ENCODE measurements around the gene MYO7A.

MYO7A gene

DNA sequence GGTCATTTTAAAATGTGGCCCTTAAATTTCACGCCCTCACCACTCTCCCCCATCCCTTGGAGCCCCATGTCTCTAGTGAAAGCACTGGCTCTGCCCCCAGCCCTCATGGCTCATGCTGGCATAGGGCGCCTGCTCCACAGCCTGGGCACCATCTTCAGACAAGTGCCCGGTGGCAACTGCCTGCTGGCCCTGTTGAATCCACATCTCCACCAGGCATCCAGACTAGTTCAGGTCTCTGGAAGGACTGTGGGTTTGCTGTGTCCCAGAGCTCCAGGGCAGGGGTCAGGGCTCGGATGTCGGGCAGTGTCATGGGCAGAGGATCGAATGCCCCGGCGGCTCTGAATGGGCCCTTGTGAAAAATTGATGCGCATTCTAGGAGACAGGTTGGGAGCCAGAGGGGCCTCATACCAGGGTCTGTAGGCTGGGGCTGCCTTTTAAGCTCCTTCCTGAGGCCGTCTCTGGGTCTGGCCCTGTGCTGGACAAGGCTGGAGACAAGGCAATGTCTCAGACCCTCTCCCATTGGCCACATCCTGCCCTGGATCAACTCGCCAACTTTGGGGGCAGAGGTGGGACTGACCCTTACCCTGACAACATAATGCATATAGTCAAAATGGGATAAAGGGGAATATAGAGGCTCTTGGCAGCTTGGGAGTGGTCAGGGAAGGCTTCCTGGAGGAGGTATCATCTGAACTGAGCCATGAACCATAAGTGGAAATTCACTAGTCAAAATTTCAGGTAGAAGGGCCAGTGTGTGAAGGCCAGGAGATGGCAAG is 1.2 kb downstream of the MYO7A start:
- DNase-seq: no peak

DNA sequence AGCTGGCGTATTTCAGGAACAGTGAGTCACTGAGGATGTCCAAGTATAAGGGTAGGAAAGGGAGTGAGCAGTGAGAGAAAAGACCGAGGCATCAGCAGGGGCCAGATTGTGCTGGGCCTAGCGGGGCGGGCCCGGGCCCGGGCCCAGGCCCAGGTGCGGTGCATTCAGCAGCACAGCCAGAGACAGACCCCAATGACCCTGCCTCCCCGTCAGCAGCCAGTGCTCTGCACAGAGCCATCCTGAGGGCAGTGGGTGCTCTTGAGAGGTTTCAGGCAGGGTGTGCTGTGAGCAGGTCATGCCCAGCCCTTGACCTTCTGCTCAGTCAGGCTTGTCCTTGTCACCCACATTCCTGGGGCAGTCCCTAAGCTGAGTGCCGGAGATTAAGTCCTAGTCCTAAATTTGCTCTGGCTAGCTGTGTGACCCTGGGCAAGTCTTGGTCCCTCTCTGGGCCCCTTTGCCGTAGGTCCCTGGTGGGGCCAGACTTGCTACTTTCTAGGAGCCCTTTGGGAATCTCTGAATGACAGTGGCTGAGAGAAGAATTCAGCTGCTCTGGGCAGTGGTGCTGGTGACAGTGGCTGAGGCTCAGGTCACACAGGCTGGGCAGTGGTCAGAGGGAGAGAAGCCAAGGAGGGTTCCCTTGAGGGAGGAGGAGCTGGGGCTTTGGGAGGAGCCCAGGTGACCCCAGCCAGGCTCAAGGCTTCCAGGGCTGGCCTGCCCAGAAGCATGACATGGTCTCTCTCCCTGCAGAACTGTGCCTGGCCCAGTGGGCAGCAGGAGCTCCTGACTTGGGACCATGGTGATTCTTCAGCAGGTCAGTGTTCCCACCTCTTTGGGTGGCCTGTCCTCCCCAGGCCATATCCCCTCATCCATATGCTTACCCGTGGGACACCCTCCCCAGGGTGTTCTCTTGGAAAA is 2.1 kb downstream of the MYO7A start:
- no peak for DNase-seq

DNA sequence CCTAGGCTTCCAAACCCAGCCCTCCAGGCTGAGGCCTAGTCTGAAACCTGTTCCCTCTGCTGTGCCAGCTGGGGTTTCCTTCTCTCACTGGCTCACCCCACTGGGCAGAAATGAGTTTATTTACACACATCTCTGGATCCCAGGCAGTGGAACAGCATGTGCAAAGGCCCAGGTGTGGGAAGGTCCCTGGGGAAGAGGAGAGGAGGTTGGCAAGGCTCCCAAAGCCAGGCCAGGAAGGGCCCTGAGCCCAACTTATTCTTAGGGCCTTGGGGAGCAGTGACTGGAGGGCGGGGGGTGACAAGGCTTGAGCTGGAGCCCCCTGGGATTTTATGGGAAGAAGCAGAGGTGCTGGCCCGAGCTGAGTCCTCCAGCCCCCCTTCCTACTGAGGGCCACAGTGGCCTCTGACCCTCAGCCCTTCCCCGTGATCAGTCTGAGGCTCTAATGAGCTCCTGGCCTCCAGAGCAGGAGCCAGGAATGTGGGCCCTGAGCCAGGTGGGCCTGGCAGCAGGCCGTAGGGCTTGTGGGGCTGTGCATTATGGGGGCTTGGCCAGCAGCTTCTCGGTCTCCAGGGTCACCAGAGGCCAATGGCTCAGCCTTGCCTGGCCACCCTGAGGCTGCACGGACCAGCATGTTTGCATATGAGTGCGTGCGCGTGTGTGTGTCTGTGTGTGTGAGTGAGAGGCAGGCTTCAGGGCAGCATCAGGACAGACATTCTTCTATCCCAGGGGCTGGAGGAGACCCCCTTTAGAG is 2.9 kb downstream of the MYO7A start:
- no peak for DNase-seq

DNA sequence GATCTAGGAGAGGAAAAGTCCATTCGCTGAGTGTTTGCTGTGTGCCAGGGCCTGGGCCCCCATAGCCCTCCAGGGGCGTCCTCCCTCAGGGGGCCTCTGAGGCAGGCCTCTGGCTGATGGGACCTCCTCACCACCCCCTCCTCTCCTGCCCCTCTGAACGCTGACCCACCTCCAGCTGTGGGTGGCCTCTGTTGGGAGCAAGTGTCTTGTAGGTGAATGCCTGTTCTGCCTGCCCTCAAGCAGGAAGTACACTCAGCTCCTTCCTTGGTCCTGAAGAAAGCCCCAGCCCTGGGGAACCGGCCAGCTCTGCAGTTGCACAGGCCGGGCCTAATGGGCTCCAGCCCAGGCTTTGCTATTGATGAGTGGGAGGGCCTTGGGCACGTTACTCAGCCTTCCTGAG is 3.5 kb downstream of the MYO7A start:
- DNase-seq: no peak

DNA sequence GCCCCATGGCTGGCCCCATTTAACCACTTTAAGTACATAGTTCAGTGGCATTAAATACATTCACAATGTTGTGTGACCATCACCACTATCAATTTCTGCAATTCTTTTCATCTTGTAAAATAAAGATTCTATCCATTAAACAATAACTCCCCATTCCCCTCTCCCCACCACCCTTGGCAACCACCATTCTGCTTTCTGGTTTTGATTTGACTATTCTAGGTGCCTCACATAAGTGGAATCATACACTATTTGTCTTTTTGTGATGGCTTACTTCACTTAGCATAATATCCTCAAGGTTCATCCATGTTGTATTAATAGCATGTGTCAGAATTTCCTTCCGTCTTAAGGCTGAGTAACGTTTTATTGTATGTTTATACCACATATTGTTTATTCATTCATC is 7.0 kb downstream of the MYO7A start:
- DNase-seq: no peak

DNA sequence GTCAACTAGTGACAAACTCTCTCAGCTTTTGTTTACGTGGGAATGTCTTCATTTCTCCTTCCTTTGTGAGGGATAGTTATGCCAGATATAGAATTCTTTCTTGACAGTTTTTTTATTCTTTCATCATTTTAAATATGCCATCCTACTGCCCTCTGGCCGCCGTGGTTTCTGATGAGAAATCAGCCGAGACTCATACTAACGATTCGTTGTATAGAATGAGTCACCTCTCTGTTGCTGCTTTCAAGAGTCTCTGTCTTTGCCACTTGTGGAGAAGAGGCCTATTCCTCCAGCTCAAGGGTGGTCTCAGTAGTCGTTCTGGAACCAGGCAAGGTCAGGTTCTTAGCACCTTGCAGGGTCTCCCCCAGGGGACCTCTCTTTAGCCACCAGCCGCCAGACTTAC is 8.0 kb downstream of the MYO7A start:
- no peak for DNase-seq

DNA sequence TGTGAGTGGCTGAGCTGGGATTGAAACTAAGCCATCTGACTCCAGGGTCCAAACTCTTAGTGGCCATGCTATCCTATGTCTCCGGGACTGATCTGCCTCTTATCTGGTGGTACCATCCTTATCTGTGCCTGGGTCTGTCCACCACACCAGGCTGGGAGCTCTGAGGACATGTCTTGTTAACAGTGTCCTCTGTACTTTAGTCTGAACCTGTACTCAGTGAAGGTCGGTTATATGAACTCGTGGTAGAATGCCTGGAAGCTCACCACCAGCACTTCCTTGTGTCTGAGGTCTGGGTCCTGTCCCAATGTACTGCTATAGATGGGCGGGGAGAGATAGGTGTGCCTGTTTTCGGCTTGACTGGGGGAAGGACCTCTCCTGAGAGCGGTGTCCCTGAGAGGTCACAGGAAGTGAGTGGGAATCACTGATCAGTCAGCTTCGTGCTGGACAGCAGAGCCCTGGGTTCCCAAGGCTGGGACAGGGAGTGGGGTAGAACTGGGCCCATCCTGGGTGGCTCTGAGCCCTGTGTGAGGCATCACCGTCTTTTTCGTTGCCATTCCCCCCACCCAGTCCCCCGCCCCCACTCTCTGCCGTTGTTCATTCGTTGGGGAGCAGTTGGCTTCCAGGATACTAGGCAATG is 8.9 kb downstream of the MYO7A start:
- DNase-seq: no peak

DNA sequence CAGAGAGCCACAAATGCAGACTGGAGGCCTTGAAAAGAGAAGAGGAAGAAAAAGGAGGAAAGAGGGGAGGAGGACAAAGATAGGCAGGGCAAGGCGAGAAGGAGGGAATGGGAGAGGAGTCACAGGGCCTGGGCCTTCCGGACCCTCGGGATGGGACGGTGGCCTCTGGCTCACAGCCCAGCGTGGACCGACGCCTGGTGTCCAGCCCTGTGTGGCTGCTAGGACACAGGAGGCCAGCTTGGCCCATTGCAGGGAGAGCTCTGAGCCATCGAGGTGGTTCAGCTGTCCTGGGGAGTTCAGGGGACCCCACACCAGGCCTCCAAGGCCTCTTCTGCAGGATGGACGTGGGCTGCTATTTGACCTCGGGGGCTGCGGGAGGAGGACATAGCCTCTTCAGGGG is 9.4 kb downstream of the MYO7A start:
- DNase-seq: no peak

DNA sequence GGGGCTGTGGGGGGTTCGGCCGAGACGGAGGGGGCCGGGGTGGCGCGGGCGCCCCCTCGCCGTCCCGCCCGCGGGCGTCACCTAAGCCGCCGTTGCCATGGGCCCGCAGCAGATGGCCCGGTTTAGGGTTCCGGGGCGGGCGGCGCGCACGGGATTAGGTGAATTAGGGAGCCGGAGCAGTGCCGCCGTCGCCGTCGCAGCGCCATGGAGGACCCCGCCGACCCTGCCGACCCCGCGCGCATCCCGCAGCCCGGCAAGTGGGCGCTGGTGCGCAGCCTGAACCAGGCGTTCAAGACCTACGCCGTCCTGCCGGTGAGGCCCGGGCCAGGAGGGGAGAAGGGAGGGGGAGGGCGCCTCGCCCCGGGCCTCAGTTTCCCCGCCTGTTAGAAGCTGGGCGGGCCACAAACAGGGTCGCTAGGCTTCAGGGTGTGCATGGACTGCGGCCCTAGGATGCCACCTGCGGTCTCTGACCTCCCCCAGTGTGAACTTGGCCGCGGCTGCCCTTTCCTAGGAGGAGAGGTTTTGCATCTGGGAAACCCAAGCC is 10.1 kb downstream of the MYO7A start:
- no peak for DNase-seq

DNA sequence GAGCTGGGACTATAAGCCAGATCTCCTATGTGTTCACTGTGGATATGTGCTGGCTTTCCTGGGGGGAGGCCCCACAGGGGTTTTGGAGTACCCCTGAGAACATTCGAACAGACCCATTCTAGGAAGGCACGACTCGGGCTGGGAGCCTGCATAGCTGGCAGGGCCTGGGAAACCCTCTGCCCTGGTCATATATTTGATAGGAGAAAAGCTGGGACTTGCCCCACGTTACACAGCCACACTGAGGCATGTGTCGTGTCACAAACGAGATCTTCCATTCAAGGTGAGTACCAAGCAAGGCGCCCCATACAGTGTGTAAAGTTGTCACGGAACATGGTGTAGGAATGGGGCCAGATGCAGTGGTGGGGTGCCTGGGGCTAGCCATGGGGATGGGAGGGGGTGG is 11.2 kb downstream of the MYO7A start:
- DNase-seq: no peak

DNA sequence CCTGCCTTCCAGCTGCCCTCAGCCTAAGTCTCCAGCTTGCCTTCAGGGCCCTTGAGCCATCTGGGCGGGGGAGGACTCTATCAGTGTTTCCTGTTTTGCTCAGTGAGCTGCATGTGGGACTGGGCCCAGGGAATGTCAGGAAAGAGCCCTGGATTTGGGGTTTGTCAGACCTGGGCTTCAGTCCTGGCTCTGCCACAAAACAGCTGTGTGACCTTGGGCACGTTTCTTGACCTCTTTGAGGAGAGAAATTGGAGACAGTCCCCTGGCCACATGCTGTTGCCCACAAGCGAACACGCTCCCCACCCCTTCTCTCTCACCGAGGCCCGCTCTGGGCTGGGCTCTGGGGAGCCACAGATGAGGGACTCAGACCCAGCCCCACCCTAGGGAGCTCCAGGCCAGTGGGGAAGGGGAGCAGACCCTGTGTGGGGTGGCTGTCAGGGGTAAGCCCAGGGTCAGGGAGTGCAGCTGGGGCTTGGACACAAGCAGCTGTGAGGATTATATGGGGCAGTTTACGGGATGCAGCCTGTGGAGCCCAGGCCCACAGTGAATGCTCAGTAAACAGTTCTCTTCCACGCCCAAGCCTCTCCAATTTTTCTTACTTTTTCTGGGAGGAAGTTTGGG is 12.3 kb downstream of the MYO7A start:
- no peak for DNase-seq

DNA sequence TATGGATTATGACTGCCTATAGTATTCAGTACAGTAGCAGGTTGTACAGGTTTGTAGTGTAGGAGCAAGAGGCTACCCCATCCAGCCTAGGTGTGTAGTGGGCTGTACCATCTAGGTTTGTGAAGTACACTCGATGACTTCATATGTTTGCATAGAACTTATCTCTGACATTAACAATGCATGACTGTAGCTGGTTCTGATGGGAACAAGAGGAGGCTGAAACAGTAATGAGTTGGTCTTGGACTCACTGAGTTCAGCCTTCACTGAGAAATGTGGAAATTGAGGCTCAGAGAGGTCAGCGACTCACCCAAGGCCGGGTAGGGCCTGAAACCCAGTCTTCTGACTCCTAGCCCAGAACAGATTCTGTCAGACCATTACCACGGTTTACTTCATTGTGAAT is 13.0 kb downstream of the MYO7A start:
- DNase-seq: no peak

DNA sequence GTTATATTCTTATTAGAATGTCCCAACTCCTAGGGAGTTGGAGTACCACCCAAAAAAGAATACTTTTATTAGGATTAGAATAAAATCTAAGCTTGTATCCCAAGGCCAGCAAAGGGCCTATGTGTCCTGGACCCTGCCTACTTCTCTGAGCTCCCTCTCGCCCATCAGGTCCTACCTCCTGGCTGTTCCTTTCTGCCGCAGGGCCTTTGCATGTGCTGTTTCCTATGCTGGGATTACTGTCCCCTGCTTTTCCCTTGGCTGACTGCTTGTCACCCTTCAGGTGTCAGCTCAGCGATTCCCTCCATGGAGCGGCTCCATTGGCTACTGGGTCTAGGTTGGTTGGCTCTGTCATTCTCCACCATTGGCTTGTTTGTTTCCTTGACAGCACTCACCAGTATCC is 13.4 kb downstream of the MYO7A start:
- no peak for DNase-seq

DNA sequence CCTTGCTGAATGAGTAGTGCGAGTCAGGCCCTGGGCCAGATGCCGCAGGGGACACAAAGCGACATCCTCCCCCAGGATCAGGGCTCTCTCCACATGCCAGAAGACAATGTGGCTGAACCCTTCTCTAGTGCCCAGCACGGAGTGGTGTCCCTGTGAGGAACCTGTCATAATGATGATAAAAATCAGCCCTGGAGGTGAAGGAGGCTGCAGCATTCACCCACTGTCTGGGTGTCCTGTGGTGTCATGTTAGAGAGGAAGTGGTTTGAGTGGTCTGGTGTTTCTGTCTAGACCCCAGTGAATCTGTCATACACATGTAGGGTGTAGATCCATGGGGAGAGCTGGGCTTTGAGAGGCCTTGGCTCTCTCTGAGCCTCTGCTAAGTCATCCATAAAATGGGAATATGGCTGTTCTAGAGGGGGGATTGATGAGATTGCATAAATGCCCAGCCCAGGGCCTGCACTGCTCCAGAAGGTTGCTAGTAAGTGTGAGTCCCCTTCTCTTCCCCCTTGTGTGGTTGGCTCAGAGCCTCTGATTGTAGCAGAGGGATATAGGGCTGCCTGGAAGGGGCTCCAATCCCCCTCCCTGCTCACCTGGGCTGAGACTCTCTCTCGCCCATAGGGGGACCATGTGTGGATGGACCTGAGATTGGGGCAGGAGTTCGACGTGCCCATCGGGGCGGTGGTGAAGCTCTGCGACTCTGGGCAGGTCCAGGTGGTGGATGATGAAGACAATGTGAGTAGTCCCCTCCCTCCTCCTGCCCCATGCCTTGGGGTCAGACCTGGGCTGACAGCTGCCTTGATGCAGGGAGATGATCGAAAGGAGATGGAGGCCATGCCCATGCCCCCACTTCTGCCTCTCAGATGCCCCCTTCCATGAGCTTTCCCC is 14.3 kb downstream of the MYO7A start:
- no peak for DNase-seq

DNA sequence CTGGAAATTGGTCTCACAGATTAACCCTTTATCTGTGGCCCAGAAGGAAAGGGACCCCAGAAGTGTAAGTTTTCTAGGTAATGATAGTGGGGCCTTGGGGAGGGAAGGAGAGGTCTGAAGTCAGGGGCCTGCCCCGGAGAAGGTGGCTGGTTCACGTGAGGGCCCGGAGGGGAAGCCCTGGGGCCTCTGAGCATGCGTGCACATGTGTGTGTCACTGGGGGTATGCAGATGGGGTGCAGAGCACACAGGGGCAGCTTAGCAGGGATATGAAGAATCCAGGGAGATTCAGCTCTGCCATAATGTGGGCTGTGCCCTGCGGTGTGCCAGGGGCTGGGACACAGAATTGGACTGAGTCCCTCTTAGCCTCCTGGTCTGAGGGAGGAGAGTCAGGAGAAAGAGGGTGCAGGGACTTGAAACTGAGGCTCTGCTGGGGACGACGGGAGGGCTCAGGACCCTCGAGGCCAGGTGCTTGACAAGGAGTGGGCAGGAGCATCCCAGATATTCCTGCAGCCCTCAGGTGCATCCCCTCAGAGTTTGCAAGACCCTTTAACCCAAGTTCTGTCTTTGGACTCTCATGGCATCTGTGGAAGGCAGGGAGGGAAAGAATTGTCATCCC is 15.5 kb downstream of the MYO7A start:
- no peak for DNase-seq

DNA sequence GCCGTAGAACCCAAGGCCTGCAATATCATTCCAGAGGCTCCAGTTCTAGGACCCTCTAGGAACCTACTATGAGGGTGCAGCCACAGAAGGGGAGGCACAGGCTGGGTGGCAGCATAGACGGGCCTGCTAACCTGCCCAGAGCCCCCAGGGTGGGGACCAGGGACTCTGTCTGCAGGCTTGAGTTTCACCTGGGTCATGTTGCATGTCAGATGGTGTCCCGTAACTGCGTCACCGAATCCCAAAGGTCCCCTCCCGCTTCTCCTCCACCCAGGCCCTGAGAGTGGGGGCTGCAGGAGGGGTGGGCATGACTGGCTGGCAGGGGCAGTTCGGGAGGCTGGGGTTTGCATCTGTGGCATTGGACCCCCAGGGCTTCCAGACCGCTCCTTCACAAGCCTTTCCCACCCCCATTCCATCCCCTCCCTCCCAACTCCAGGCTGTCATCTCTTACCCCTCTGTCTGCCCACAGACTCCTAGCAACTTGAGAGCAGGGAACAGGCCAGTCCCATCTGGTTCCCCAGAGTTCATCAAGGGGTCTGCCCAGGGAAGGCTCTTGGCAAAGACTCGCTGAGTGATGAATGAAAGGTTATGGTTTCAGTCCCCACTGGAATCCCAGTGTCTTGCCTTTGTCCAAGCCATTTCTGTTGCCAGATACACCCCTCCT is 16.3 kb downstream of the MYO7A start:
- no peak for DNase-seq

DNA sequence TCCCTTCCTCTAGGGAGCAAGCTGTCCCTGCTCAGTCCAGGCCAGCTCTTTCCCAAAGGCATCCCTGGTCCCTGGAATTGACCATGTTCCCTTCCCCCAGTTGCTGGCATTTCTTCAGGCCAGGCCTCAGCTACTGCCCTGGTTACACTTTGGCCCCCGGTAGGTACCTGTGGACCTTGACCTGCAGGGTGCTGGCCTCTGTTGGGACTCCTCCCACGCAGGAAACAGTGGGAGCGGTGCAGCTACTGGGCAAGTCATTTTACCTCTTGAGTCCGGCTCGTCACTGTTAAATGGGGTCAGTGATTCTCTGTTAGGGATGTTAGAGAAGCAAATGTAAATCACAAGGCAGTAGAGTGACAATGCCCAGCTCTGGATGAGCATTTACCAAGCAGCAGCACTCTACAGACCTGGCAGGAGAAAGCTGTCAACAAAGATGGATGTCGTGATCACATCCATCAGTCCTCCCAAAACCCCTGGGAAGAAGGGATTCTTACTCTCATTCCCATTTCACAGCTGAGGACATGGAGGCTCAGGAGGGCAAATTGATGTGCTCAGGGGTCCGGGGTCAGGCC is 16.9 kb downstream of the MYO7A start:
- no peak for DNase-seq

DNA sequence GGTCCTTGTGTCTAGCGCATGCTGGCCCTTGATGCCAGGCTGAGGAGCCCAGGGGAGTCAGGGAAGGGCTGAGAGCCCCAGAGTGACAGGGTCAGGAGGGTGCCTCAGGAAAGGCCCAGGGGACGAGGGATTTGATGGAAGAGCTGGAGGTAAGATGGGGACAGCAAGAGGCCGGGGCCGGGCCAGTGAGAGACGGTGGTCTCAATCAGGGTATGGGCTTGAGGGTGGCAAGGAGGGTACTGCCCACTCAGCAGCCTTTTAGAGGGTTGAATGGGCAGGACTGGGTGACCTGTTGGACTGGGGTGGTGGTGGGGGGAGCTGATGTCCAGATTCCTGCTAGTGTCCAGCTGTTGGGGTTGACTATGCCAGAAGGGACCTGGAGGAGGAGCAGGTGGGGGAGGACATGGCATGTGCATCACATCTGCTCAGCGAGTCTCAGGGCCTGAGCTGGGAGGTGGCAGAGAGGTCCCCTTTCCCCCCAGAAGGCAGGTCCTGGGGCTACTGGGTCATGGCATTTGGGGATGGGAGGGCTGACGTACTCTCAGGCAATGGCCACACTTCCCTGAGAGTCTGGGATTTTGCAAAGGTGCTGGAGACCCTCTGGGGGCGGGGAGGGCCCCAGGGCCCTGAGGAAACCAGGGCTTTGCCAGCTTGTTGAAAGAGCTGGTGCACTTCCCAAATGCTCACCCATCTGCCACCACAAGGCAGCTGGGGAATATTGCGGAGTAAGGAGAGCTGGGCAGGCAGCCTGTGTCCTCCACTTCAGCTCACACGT is 18.4 kb downstream of the MYO7A start:
- DNase-seq: no peak

DNA sequence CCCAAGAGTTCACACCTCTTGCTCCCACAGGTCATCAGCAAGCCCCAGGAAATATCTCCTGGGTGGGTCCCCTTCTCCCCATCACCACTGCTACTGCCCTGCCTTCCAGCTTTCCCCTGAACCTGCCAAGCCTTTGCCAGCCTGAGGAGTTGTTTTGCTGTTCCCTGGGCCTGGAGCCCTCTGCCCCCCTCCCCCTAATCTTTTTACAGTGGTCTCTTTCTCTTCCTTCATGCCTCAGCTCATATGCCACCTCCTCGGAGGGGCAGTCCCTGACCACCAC is 18.9 kb downstream of the MYO7A start:
- no peak for DNase-seq
